ENCODE measurements around the gene ASAP2. TPM values are rescaled to one million over a fixed set of nuclear protein-coding genes. Genes with fewer than 3 reads are reported as not detected.

Gene ASAP2
- polyA plus RNA-seq, 3 donors, result 0.08 to 1.1 (median 0.20) TPM

DNA sequence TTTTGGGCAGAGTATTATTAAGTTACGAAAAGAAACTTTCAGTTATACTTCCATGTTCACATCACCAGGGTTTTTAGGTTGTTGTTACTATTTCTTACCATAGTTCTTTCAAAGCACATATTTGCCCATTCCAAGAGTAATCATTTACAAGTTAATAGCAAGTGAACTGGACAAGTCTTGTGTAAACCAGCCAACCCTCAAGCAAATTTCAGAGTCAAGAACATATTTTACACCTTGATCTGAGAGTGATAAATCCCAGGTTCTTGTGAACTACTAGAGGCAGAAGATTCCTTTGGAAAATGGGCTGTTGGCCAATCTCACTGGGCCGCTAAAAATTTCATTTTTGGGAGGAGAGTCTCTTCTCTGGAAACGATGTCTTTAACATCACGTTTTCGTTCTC is 2.7 kb upstream of the ASAP2 start:
- Histone ChIP-seq H3K27me3 (ENCODE audit: control insufficient read depth in 2 of 2, insufficient read depth in 2 of 2, low read length in 2 of 2) (peaks cover 11 to 19% of the 10 kb centered on the region in 2 donors), H3K36me3 (replicated peaks in 1 of 2; ENCODE audit: control insufficient read depth in 1 of 2, insufficient read depth in 2 of 2, low read length in 2 of 2) (no peaks in the 10 kb centered on the region), H3K4me3 (replicated peaks in 1 of 3; ENCODE audit: low read depth in 2 of 3, low read length in 3 of 3) (no peak overlapping the region), H3K27ac (ENCODE audit: low read depth in 1 of 2, low read length in 2 of 2) (no peak overlapping the region), H4K20me1 (ENCODE audit: insufficient read depth, low read length) (no peaks in the 10 kb centered on the region), H2AFZ (ENCODE audit: insufficient read depth, low read depth, low read length, poor library complexity, severe bottlenecking) (no peak overlapping the region), H3K9me3 (replicated peaks in 1 of 2; ENCODE audit: control insufficient read depth in 1 of 2, insufficient read depth in 1 of 2, low read length in 2 of 2) (no peaks in the 10 kb centered on the region), H3K79me2 (ENCODE audit: insufficient read depth, low read length) (no peaks in the 10 kb centered on the region), H3K9ac (ENCODE audit: insufficient read depth, low read length, poor library complexity, severe bottlenecking) (no peak overlapping the region), H3K4me2 (replicated peaks; ENCODE audit: extremely low read depth, low read length, poor library complexity, severe bottlenecking) (no peak overlapping the region), H3K4me1 (ENCODE audit: control insufficient read depth in 1 of 2, insufficient read depth in 2 of 2, low read length in 2 of 2) (peaks cover 16 to 20% of the 10 kb centered on the region in 2 donors)
- Mint-ChIP-seq H3K4me1 (peaks cover 14% of the 10 kb centered on the region), H3K4me3 (no peak overlapping the region), H3K27ac (no peak overlapping the region), H3K36me3 (peaks cover 2 to 3% of the 10 kb centered on the region in 2 donors), H3K9me3 (peaks cover 0 to 5% (median 0%) of the 10 kb centered on the region in 7 donors), H3K27me3 (ENCODE audit: low read depth in 3 of 3) (peaks cover 13 to 28% (median 21%) of the 10 kb centered on the region in 3 donors)
- 70% methylated on average over 2 of the region's 5 CpGs for WGBS (ENCODE audit: insufficient coverage)
- no peak for DNase-seq
- intact Hi-C loops (cut with micrococcal nuclease), result loop anchor here in 1 of 2 donors (10.0 kb wide), 1 partner anchor 61 kb away; no protein-coding TSS in a partner anchor
- TF ChIP-seq, protein P1, sequence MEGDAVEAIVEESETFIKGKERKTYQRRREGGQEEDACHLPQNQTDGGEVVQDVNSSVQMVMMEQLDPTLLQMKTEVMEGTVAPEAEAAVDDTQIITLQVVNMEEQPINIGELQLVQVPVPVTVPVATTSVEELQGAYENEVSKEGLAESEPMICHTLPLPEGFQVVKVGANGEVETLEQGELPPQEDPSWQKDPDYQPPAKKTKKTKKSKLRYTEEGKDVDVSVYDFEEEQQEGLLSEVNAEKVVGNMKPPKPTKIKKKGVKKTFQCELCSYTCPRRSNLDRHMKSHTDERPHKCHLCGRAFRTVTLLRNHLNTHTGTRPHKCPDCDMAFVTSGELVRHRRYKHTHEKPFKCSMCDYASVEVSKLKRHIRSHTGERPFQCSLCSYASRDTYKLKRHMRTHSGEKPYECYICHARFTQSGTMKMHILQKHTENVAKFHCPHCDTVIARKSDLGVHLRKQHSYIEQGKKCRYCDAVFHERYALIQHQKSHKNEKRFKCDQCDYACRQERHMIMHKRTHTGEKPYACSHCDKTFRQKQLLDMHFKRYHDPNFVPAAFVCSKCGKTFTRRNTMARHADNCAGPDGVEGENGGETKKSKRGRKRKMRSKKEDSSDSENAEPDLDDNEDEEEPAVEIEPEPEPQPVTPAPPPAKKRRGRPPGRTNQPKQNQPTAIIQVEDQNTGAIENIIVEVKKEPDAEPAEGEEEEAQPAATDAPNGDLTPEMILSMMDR (IDR thresholded peaks at IDR 0.05), result no peak

DNA sequence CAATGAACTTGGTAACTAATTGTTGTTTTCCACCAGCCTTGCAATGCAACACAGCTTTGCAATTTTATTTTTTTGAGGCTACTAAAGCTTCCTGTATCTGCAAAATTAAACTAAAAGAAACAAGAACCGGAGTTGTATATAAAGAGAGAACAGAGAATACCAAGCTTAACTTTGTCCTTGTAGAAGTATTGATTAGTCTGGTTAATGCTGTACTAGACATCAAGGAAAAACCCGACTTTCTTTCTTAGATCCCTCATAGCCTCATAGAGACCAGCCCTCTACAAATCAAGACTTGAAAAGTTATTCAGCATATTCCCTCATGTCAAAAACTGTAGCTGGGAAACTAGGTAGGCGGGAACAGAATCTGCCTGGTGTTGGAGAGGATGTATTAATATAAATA is 1.7 kb upstream of the ASAP2 start:
- H3K27me3 Mint-ChIP-seq (ENCODE audit: low read depth in 3 of 3), result peaks cover 16 to 34% (median 30%) of the 10 kb centered on the region in 3 donors
- H3K4me1 Mint-ChIP-seq, result peaks cover 14% of the 10 kb centered on the region

More for the DNA sequence above, 1.7 kb upstream of the ASAP2 start:
- intact Hi-C loops (cut with micrococcal nuclease), result loop anchor here (5.0 to 10.0 kb wide), 2 partner anchors 57 to 60 kb away; no protein-coding TSS in a partner anchor
- TF ChIP-seq, protein P1 (IDR thresholded peaks at IDR 0.05), result no peak
- no peak overlapping the region for H3K27ac Mint-ChIP-seq
- Histone ChIP-seq H2AFZ (ENCODE audit: insufficient read depth, low read depth, low read length, poor library complexity, severe bottlenecking) (no peak overlapping the region), H3K4me2 (replicated peaks; ENCODE audit: extremely low read depth, low read length, poor library complexity, severe bottlenecking) (no peak overlapping the region), H3K27me3 (ENCODE audit: control insufficient read depth in 2 of 2, insufficient read depth in 2 of 2, low read length in 2 of 2) (peaks cover 15 to 21% of the 10 kb centered on the region in 2 donors), H3K4me1 (ENCODE audit: control insufficient read depth in 1 of 2, insufficient read depth in 2 of 2, low read length in 2 of 2) (peaks cover 16 to 20% of the 10 kb centered on the region in 2 donors), H3K9me3 (replicated peaks in 1 of 2; ENCODE audit: control insufficient read depth in 1 of 2, insufficient read depth in 1 of 2, low read length in 2 of 2) (no peaks in the 10 kb centered on the region), H3K79me2 (ENCODE audit: insufficient read depth, low read length) (no peaks in the 10 kb centered on the region), H3K36me3 (replicated peaks in 1 of 2; ENCODE audit: control insufficient read depth in 1 of 2, insufficient read depth in 2 of 2, low read length in 2 of 2) (no peaks in the 10 kb centered on the region), H3K9ac (ENCODE audit: insufficient read depth, low read length, poor library complexity, severe bottlenecking) (no peak overlapping the region), H3K4me3 (replicated peaks in 1 of 3; ENCODE audit: low read depth in 2 of 3, low read length in 3 of 3) (no peak overlapping the region), H3K27ac (ENCODE audit: low read depth in 1 of 2, low read length in 2 of 2) (no peak overlapping the region), H4K20me1 (ENCODE audit: insufficient read depth, low read length) (no peaks in the 10 kb centered on the region)
- no CpG with 5 or more reads among the region's 3 CpGs for WGBS (ENCODE audit: insufficient coverage)
- H3K36me3 Mint-ChIP-seq, result peaks cover 2 to 3% of the 10 kb centered on the region in 2 donors
- DNase-seq, result no peak
- H3K4me3 Mint-ChIP-seq, result no peak overlapping the region
- peaks cover 0 to 5% (median 0%) of the 10 kb centered on the region in 7 donors for H3K9me3 Mint-ChIP-seq

Measured in CD14-positive monocyte (primary cell).